Tongue (tissue), 2 donors: ENCODE measurements around the gene DIAPH1. TPM values are rescaled to one million over a fixed set of nuclear protein-coding genes. Genes with fewer than 3 reads are reported as not detected.

Experiments used
- DNase-seq: peaks from one replicate; pipeline ENCODE4 v3.0.0-alpha.2; 2015
- total RNA-seq: library from RNA; depleted of rRNA; stranded (reverse); fragments of >200 nt; gene quantifications from one replicate; pipeline ENCODE4 v1.2.3, GENCODE V29; 2014

The DIAPH1 gene
- total RNA-seq, 1 donor from 2014 or later: 33.2 TPM

DNA sequence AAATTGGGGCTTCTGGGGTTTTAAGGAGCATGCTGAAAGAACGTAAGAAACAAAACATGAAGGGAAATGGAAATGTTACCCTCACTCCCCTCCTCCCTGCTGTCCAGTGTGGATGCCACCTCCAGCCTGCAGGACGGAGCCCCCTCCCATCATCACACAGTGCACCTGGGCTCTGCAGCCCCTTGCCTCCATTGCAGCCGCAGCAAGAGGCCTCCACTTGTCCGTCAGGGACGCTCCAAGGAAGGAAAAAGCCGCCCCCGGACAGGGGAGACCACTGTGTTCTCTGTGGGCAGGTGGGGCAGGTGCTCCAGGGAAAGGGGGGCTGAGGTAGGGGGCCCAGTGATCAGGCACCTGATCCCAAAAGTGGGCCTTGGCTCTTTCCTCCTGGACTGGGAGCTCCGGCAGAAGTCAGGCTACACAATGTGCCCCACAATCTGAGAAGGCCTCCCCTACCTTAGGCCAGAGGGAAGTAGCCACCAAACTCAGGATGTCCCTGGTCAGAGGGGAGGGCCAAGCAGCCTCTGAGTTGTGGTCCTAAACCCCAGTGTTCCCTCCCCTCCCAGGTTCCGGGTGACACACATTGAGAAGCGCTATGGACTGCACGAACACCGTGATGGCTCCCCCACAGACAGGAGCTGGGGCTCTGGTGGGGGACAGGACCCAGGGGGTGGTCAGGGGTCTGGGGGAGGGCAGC lies 20.7 kb upstream of the DIAPH1 start:
- DNase-seq: no peak

DNA sequence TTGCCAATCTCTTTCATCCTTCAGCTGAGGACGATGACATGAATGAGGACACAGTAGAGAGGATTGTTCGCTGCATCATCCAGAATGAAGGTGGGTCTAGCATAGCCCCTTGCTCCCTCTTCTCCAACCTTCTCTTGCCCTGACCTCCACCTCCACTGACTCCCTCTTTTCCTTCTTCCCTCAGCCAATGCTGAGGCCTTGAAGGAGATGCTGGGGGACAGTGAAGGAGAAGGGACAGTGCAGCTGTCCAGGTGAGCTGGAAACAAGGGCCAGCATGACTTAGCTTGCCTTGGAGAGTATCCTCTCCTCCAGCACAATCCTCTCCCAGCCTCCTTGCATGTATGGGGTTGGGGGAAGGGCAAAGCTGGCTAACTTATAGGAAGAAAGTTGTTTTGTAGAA lies 20.0 kb upstream of the DIAPH1 start:
- DNase-seq: no peak

DNA sequence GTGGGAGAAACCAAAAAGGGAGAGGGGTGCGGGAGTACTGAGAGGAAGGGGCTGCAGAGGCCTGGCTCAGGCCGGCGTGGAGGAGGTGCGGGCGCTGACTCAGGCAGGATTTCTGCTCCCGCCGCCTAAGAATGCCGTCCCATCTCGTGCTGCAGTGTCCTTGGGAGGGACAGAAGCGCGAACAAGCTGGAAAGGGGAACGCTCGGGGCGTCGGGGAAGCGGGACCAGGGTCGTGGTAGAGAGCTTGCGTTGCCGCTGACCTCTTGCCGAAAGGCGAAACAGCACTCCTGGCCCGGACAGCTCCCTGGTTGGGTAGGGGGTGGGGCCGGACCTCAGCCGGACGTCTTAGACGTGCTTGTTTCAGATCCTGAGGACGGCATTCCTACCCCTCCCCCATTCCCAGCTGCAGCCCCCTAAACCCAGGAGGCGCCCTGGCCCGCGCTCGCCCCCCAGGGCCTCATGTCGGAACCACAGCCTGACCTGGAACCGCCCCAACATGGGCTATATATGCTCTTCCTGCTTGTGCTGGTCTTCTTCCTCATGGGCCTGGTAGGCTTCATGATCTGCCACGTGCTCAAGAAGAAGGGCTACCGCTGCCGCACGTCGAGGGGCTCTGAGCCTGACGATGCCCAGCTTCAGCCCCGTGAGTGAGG lies 19.1 kb upstream of the DIAPH1 start:
- DNase-seq: peak; percentile 65

DNA sequence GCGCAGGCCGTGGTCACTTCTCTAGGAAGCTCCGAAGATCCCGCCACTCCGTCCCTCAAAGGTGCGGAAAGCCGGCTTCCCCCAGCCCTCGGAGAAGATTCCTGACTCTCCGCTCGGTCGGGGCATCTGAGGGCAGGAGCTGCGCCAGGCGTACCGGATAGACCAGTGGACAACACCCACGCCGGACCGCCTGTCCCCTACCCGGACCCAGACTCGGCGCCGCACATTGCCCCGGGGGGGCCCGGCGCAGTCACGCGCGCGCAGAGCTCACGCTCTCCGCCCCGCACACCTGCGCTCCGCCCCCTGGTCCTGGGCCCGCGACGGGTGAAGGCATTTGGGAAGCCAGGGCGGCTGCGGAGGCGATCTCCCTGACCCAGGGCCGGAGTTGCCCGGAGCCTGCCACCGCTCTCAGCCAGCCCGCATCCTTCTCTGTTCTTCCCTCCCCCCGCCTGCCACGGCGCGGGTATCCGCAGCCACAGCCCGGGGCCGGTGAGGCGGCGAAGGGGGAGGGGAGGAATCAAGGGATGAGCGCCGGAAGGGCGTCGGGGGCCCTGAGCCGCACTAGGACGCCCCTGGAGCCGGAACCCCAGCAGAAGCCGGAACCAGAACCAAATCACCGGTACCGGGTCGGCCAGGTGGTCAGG lies 18.4 kb upstream of the DIAPH1 start:
- DNase-seq: no peak

DNA sequence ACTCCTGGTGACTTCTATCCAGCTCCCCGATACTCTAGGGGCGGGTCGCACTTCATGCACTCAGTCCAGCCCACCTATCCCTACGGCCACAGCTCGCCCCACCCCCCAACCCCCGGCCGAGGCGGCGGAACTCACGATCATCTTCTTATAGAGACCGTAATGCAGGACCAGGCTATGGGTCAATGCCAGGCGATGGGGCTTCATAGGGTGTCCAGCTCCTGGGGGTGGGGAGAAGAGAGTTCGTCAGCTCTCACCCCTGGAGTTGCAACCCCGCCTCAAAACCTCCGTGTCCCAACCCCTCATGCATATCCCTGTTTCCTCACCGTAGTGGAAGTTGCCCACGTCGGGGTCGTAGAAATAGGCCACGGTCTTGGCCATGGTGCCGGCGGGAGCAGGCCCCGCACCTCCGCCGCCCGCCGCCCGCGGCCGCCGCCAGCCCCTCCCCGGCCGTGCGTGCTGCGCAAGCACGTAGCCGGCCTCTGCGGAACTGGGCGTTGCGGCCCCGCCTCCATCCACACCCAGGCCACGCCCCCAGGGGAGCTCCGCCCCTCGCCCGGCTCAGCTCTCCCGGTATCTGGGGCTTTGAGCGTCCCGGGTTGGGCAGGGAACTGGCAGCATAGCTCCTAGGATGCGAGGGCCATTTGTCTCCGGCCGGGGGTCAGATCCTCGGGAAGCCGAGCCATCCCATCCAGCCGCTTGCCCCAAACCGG lies 17.8 kb upstream of the DIAPH1 start, which contains the start of the genes HDAC3 and RELL2:
TSS of gene HDAC3 (minus strand) at position 437 of the 710 bp plus-strand sequence. CDS start at position 378, 59 bp downstream.
TSS of gene RELL2 (plus strand) at position 585 of the 710 bp plus-strand sequence. CDS start 1,229 bp downstream, outside the sequence.
- peak; percentile 96 for DNase-seq

DNA sequence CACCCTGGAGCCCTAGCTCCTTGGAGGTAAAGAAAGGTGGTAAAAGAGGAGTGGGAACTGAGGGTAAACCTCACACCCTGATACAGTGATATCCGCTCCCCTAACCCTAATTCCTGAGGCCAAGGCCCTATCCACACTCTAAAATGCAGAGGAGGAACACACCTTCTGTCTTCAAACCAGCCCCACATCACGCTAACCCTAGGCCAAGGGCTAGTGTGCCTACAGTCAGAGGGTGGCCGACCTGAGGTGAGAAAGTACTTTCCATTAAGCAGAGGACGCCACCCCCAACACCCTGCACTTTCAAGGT lies 17.3 kb upstream of the DIAPH1 start:
- no peak for DNase-seq

DNA sequence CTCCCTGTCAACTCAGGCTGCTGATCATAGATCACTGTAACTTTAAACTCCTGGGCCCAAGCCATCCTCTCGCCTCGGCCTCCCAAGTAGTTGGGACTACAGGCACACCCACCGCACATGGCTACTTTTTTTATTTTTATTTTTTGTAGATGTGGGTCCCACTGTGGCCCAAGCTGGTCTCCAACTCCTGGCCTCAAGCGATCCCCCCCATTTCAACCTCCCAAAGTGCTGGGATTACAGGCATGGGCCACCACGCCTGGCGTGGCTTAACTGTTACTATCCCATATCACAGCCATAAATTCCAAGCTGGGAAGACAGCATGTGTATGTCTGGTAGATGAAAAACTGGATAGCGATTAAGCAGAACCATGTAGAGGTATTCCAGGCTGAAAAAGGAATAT lies 16.8 kb upstream of the DIAPH1 start:
- DNase-seq: no peak

DNA sequence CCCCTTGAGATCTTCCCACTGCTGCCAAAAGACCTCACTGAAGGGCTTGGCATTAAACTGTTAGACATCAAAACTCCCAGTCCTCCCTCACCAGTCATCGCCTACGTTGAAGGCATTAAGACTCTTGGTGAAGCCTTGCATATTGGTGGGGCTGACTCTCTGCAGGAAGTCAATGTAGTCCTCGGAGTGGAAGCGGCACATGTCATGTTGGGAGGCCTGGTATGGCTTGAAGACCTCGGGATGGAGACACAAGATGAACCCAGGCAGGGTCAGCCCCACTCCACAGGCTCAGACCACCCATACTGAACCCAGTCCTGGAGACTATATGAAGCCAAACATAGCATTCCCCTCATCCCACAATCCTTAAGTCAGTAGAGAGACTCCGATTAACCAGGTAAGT lies 15.9 kb upstream of the DIAPH1 start:
- DNase-seq: no peak

DNA sequence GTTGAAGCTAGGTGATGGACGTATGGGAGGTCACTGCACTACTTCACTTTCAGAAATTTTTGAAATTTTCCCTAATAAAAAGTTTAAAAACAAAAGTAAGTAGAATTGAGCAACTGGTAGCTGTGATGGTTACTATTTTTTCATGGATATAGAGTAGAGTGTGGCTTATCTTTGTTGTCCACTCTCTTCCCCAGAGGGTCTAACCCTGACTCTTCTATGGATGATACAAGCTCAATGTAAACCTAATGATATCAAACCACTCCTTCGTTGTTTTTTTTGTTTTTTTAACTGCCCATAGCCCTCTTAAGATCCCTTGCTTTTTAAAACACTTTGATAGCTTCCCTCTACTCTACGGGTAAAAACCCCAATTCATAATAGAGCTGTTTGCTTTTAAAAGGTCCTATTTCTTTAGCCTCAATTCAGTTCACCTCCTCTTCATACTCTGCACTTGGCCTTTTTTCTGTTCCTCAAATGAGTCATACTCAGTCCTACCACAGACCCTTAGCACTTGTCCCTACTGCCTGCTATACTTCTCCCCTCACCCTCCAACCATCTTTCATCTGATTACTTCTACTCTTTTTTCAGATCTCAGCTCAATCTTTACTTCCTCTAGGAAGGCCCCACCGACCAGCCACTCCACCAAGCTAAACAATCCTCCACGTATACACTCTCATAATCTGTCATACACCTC lies 15.2 kb upstream of the DIAPH1 start:
- no peak for DNase-seq

DNA sequence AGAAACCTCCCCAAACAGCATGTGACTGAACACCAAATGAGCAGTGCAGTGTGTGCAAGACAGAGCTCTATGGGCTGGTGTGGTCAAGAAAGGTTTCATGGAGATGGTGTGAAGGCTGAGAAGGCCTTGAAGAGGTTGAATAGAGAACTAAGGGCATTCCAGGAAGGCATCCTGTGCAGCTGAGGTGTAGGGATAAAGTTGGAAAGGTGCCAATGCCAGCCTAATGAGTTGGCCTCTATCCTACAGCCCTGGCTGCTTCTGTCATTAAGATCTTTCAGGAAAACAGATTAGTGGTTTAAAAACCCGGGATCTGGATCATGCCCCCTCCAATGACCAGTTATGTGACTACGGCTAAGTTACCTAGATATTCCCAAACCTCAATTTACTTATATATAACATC lies 13.8 kb upstream of the DIAPH1 start:
- DNase-seq: no peak

DNA sequence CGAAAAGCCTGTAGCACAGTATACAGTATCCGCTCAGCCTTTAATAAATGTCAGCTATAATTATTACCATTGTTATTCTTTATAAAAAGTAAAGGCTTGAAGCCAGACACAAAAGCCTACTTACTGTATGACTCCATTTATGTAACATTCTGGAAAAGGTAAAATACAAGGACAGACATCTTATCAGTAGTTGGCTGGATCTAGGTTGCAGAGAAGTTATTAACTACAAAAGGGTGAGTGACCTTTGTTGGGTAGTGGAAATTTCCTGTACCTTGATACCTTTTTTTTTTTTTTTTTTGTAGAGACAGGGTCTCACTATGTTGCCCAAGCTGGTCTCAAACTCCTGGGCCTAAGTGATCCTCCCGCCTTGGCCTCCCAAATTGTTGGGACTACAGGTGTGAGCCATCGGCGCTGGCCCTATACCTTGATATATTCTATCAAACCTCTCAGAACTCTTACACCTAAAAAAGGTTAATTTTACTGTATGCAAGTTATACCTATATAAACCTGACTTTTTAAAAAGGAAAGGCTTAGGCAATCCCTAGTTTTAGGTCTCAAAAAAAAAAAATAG lies 11.9 kb upstream of the DIAPH1 start:
- DNase-seq: no peak

DNA sequence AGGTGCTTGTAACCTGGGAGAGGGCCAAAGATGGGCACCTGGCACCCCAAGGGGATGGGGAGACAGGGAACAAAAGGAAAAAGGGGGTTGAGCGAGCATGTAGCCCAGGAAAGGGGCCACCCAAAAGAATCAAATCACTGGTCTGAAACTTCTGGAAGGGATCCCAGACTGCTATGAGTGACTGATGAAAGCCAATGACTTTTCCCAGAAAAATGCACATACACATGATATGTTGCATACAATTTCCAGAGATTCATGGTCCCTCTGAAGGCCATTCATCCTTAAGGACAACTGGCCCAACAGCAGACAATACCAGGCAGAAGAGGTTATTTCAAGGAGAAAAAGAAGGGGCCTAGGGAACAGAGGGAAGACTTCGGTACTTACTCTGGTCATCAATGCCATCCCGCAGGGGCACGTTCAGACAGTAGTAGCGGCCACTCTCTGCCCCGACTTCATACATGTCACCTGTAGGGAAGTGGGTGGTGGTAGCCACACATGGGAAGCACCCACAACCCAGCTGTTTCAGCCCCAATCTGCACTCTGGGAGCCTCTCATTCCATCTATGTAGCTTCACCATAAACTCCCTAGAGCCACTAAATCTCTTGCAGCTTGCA lies 9.5 kb upstream of the DIAPH1 start:
- DNase-seq: no peak

DNA sequence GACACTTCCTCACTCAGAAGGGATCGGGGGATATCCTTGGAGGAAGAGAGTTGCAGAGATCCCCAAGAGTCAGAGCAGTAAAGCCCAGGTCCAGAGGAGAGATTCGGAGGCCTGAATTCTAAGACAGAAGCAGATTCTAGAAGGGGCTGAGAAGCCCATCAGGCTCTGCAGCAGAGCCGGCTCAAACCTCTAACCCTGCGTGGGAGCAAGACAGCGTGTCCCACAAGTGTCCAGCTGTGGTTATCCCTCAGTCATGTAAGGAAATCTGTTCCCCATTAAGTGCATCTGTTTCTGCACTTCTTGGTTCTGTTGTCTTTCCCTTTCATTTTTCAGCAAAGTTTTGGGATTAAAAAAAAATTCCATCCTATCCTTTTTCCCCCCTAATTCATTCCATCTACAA lies 4.8 kb upstream of the DIAPH1 start:
- DNase-seq: peak; percentile 28

DNA sequence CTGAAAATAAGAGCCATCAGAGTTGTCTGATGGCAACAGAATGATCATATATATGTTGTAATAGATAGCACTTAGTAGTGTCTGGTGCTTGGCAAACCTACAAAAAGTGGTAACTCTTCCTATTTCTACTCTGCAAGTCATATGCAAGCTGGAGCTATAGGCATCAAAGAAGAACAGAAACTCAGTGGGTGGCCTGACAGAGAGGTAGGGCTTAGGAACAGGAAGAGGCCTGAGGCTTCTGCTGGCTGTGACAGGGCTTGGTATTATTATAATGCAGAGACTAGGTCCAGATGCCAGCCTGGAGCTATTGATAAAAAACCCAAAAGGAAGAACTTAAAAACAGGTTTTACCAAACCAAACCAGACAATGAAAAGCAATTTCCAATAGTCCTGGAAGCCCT lies 4.4 kb upstream of the DIAPH1 start:
- no peak for DNase-seq

DNA sequence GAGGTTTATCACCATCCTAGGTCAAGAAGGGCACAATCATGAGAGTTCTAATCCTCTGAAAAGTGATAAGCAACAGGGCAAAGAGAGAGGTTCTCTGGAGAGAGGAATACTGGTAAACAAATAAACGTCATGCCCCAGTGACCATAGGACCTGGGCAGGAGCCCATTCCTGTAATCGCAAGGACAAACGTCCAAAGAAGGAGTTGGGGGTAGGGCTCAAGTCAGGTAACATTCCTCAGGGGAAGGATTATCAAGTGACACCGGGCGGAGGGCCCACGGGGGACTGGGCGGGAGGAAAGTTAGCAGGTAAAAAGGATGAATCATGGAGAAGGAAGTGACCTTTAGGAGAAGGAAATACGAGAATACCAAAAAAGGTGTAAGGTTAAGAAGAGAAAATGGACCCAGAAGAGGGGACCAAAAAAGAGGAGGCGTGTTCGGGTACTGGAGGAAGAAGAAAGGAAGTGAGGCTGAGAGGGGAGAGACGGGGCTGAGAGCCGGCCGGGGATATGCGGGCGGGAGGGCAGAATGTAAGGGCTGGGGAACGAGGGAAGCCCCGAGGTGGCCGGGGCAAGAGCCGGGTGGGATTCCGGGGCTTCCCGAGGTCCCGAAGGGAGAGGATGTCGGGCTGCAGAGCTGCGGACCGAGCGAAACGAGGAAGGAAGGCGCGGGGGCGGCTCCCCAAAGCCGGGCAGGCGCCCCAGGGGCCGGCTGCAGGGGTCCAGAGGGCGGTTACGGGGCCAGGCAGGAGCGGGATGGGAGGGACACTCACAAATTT lies 583 bp downstream of the DIAPH1 start:
- DNase-seq: peak; percentile 43

DNA sequence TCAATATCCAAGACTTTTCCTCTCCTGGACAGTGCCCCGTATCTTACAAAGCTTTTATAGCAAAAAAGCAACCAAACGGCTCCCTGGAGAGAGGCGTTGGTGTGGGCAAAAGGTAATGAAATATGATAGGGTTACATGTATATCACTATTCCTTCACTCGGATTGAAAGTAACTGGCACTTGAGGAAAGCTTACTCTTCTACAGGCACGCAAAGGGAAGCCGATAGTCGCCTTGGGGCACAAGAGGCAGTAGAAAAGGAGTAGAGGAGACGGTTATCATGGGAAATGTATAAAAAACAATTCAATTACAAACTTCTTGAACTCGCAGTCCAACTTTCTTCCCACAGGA lies 1.1 kb downstream of the DIAPH1 start:
- no peak for DNase-seq

DNA sequence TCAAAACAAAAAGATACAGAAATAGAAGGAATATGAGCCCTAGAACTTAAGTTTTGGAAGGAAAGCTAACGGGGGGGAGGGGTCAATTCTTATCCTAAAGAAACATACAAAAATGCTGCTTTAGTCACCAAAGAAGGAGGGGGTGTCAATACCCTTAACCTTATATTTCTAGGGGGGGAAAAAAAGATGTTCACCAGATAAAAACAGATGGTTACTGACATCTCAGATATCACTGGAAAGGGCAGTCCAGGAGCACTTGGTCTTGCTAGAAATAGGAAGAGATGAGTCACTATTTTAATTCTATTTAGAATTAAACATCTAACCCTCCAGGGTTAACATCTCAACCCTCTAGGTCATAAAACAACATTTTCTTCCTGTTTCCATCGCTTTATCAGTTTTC lies 1.7 kb downstream of the DIAPH1 start:
- no peak for DNase-seq

DNA sequence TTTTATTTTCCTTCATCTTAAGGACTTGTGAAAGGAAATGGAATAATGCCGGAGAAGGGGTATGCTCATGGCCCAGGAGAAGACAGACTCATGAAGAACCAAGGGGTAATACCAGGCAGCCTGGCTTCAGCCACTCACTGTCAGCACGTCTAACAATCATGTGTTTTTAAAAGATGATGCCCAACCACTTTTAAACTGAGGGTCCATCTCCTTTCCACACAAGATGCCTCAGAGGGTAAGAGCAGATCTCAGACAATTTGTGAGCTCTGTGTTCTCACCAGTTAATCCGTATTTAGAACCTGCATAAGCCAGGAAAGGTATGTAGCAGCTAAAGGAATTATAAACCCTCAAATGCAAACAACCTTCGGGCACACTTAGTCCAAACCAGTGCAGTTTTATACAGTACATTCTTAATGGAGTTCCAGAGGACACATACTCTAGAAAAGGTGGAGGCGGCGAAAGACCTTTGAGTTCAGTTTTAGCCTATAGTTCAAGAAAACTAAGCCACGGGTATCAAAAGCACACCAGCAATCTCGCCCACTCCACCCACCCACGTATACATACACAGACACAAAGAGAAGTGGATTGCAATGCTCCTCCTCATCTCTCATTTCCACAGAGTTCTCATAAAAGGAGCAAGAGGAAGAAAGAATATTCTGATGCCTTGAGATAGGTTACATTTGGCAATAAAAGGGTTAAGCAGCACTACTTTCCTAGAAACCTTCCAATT lies 2.6 kb downstream of the DIAPH1 start:
- no peak for DNase-seq

DNA sequence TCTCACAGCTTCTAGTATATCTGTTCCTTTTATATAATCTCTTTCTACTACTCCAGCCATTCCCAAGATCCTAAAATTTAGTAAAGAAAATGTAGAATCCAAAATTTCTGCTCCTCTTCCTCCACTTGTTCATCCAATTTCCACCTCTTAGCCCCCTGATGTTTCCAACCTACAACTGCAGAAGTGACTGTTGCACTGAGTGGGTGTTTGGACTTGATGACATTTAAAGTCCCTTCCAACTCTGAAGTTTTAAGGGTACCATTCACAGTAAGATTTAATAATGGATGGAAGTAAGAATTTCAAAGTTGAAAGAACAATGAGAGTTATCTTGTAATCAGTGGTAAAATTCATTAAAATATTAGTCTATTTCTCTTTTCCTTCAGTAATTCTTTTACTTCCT lies 5.5 kb downstream of the DIAPH1 start:
- no peak for DNase-seq

DNA sequence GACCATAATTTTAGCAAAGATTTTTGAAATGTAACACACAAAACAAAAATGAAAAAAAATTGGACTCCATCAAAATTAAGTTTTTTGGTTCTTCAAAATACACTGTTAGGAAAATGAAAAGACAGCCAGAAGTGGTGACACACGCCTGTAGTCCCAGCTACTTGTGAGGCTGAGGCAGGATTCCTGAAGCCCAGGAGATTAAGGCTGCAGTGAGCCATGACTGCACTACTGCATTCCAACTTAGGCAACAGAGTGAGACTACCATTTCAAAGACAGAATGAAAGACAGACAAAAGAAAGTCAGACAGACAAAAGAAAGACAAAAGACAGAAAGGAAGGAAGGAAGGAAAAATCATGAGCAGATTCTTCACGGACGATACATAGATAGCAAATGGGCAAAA lies 7.5 kb downstream of the DIAPH1 start:
- no peak for DNase-seq
